IPS-18c (cell line): Measurements from ENCODE around the gene FAXDC2.

Source experiments
- H3K4me3 ChIP-seq: 2 replicates; pipeline ENCODE4 v1.7.0; 2013; ENCODE audit warnings: low read depth, mild to moderate bottlenecking, low read length, moderate library complexity; ENCODE audit not compliant: insufficient read depth
- H3K9me3 ChIP-seq: one replicate; pipeline ENCODE4 v1.6.1; 2013; ENCODE audit warnings: mild to moderate bottlenecking, low read length, moderate library complexity; ENCODE audit not compliant: control insufficient read depth, insufficient read depth

The FAXDC2 gene

GRCh38 chr5:154817815-154818214 is 32.6 kb downstream of the FAXDC2 start:
- no peak overlapping the region for H3K4me3 ChIP-seq
- H3K9me3 ChIP-seq, result no peaks in the 10 kb centered on the region

- H3K9me3 ChIP-seq, result no peaks in the 10 kb centered on the region
- no peak overlapping the region for H3K4me3 ChIP-seq
Observed at GRCh38 chr5:154816891-154817492, 33.4 kb downstream of the FAXDC2 start.

GRCh38 chr5:154815684-154816247 is 34.6 kb downstream of the FAXDC2 start:
- Histone ChIP-seq H3K9me3 (no peaks in the 10 kb centered on the region), H3K4me3 (no peak overlapping the region)

- Histone ChIP-seq H3K9me3 (no peaks in the 10 kb centered on the region), H3K4me3 (no peak overlapping the region)
Observed at GRCh38 chr5:154815025-154815424, 35.4 kb downstream of the FAXDC2 start.

- no peaks in the 10 kb centered on the region for H3K9me3 ChIP-seq
- no peak overlapping the region for H3K4me3 ChIP-seq
Observed at GRCh38 chr5:154813736-154814135, 36.7 kb downstream of the FAXDC2 start.

- no peaks in the 10 kb centered on the region for H3K9me3 ChIP-seq
- H3K4me3 ChIP-seq, result no peak overlapping the region
Observed at GRCh38 chr5:154813158-154813557, 37.2 kb downstream of the FAXDC2 start.

GRCh38 chr5:154811653-154812465 is 38.5 kb downstream of the FAXDC2 start:
- H3K9me3 ChIP-seq, result no peaks in the 10 kb centered on the region
- no peak overlapping the region for H3K4me3 ChIP-seq

- Histone ChIP-seq H3K4me3 (no peak overlapping the region), H3K9me3 (no peaks in the 10 kb centered on the region)
Observed at GRCh38 chr5:154811239-154811638, 39.2 kb downstream of the FAXDC2 start.

GRCh38 chr5:154806176-154806575 is 44.2 kb downstream of the FAXDC2 start:
- Histone ChIP-seq H3K4me3 (no peak overlapping the region), H3K9me3 (no peaks in the 10 kb centered on the region)

GRCh38 chr5:154802050-154802449 is 48.4 kb downstream of the FAXDC2 start:
- Histone ChIP-seq H3K9me3 (no peaks in the 10 kb centered on the region), H3K4me3 (no peak overlapping the region)

- Histone ChIP-seq H3K4me3 (no peak overlapping the region), H3K9me3 (no peaks in the 10 kb centered on the region)
Observed at GRCh38 chr5:154801083-154801482, 49.3 kb downstream of the FAXDC2 start.

- Histone ChIP-seq H3K9me3 (no peaks in the 10 kb centered on the region), H3K4me3 (no peak overlapping the region)
Observed at GRCh38 chr5:154800582-154800981, 49.8 kb downstream of the FAXDC2 start.

- peaks cover 2% of the 10 kb centered on the region for H3K9me3 ChIP-seq
- H3K4me3 ChIP-seq, result no peak overlapping the region
Observed at GRCh38 chr5:154797762-154798161, 52.6 kb downstream of the FAXDC2 start.

GRCh38 chr5:154795235-154795596 is 55.2 kb downstream of the FAXDC2 start:
- peaks cover 2% of the 10 kb centered on the region for H3K9me3 ChIP-seq
- no peak overlapping the region for H3K4me3 ChIP-seq

- Histone ChIP-seq H3K9me3 (peaks cover 2% of the 10 kb centered on the region), H3K4me3 (no peak overlapping the region)
Observed at GRCh38 chr5:154794525-154795234, 55.7 kb downstream of the FAXDC2 start.

- peaks cover 2% of the 10 kb centered on the region for H3K9me3 ChIP-seq
- H3K4me3 ChIP-seq, result no peak overlapping the region
Observed at GRCh38 chr5:154793599-154794524, 56.5 kb downstream of the FAXDC2 start.

GRCh38 chr5:154791535-154791934 is 58.9 kb downstream of the FAXDC2 start:
- peaks cover 2% of the 10 kb centered on the region for H3K9me3 ChIP-seq
- no peak overlapping the region for H3K4me3 ChIP-seq
